ENCODE measurements around the gene TSPAN15.

Gene TSPAN15

GRCh38 chr10:69503001-69503895 lies 52.0 kb downstream of the TSPAN15 start:
- H3K36me3 Mint-ChIP-seq (ENCODE audit: insufficient read depth), result peaks cover 6% of the 10 kb centered on the region
- DNase-seq, result no peak
- H3K27me3 Mint-ChIP-seq, result peaks cover 6 to 13% of the 10 kb centered on the region in 2 donors
- H3K4me1 Mint-ChIP-seq (ENCODE audit: low read depth in 2 of 2), result peaks cover 7 to 14% of the 10 kb centered on the region in 2 donors
- no peaks in the 10 kb centered on the region for H3K9me3 Mint-ChIP-seq
- H3K4me3 Mint-ChIP-seq, result no peak overlapping the region
- H3K27ac Mint-ChIP-seq, result peak overlapping the region in 1 of 2 donors; percentile 90
- no peak for ATAC-seq (replicated peaks)

GRCh38 chr10:69503896-69504265 lies 52.6 kb downstream of the TSPAN15 start:
- no peak overlapping the region for H3K4me3 Mint-ChIP-seq
- H3K27me3 Mint-ChIP-seq, result peaks cover 0 to 9% of the 10 kb centered on the region in 2 donors
- H3K9me3 Mint-ChIP-seq, result no peaks in the 10 kb centered on the region
- peak overlapping the region in 1 of 2 donors; percentile 90 for H3K27ac Mint-ChIP-seq
- peaks cover 7 to 9% of the 10 kb centered on the region in 2 donors for H3K4me1 Mint-ChIP-seq (ENCODE audit: low read depth in 2 of 2)
- no peak for ATAC-seq (replicated peaks)
- peaks cover 6% of the 10 kb centered on the region for H3K36me3 Mint-ChIP-seq (ENCODE audit: insufficient read depth)
- no peak for DNase-seq

- Mint-ChIP-seq H3K27me3 (peaks cover 0 to 5% of the 10 kb centered on the region in 2 donors), H3K36me3 (ENCODE audit: insufficient read depth) (peaks cover 3% of the 10 kb centered on the region), H3K4me1 (ENCODE audit: low read depth in 2 of 2) (peaks cover 9 to 12% of the 10 kb centered on the region in 2 donors), H3K4me3 (no peak overlapping the region), H3K27ac (peak overlapping the region in 1 of 2 donors; percentile 90), H3K9me3 (no peaks in the 10 kb centered on the region)
- DNase-seq (no peak), ATAC-seq (replicated peaks) (no peak)
These were observed 53.4 kb downstream of the TSPAN15 start for GRCh38 chr10:69504576-69505250.

GRCh38 chr10:69505636-69506318 lies 54.5 kb downstream of the TSPAN15 start:
- Mint-ChIP-seq H3K4me3 (no peak overlapping the region), H3K36me3 (ENCODE audit: insufficient read depth) (peaks cover 3% of the 10 kb centered on the region), H3K4me1 (ENCODE audit: low read depth in 2 of 2) (peaks cover 9 to 12% of the 10 kb centered on the region in 2 donors), H3K27ac (peak overlapping the region in 1 of 2 donors; percentile 76), H3K9me3 (no peaks in the 10 kb centered on the region), H3K27me3 (peaks cover 0 to 4% of the 10 kb centered on the region in 2 donors)
- DNase-seq (no peak), ATAC-seq (replicated peaks) (no peak)

GRCh38 chr10:69506487-69506833 lies 55.2 kb downstream of the TSPAN15 start:
- Mint-ChIP-seq H3K27ac (peak overlapping the region in 1 of 2 donors; percentile 76), H3K36me3 (ENCODE audit: insufficient read depth) (peaks cover 3% of the 10 kb centered on the region), H3K9me3 (no peaks in the 10 kb centered on the region), H3K4me1 (ENCODE audit: low read depth in 2 of 2) (peaks cover 9 to 12% of the 10 kb centered on the region in 2 donors), H3K27me3 (peaks cover 0 to 11% of the 10 kb centered on the region in 2 donors), H3K4me3 (no peak overlapping the region)
- DNase-seq, result no peak
- no peak for ATAC-seq (replicated peaks)

- peak overlapping the region; percentile 65 to 74 for H3K4me3 Mint-ChIP-seq
- H3K4me1 Mint-ChIP-seq (ENCODE audit: low read depth in 2 of 2), result peaks cover 9 to 12% of the 10 kb centered on the region in 2 donors
- no peak for DNase-seq
- H3K27ac Mint-ChIP-seq, result peak overlapping the region in 1 of 2 donors; percentile 76
- peaks cover 3% of the 10 kb centered on the region for H3K36me3 Mint-ChIP-seq (ENCODE audit: insufficient read depth)
- H3K9me3 Mint-ChIP-seq, result no peaks in the 10 kb centered on the region
- H3K27me3 Mint-ChIP-seq, result peaks cover 0 to 17% of the 10 kb centered on the region in 2 donors
- peak; percentile 23 for ATAC-seq (replicated peaks)
These were observed 55.8 kb downstream of the TSPAN15 start for GRCh38 chr10:69506834-69507713.

GRCh38 chr10:69508738-69509340 lies 57.6 kb downstream of the TSPAN15 start:
- H3K9me3 Mint-ChIP-seq, result no peaks in the 10 kb centered on the region
- peaks cover 0 to 26% of the 10 kb centered on the region in 2 donors for H3K27me3 Mint-ChIP-seq
- H3K4me3 Mint-ChIP-seq, result no peak overlapping the region
- peaks cover 3% of the 10 kb centered on the region for H3K36me3 Mint-ChIP-seq (ENCODE audit: insufficient read depth)
- no peak overlapping the region for H3K27ac Mint-ChIP-seq
- H3K4me1 Mint-ChIP-seq (ENCODE audit: low read depth in 2 of 2), result peaks cover 9 to 12% of the 10 kb centered on the region in 2 donors
- DNase-seq (no peak), ATAC-seq (replicated peaks) (no peak)

GRCh38 chr10:69512901-69513300 lies 61.6 kb downstream of the TSPAN15 start:
- Mint-ChIP-seq H3K27ac (peak overlapping the region in 1 of 2 donors; percentile 53), H3K9me3 (no peaks in the 10 kb centered on the region), H3K4me3 (no peak overlapping the region), H3K4me1 (ENCODE audit: low read depth in 2 of 2) (peaks cover 6 to 10% of the 10 kb centered on the region in 2 donors), H3K27me3 (peaks cover 7 to 47% of the 10 kb centered on the region in 2 donors), H3K36me3 (ENCODE audit: insufficient read depth) (peaks cover 5% of the 10 kb centered on the region)
- DNase-seq (no peak), ATAC-seq (replicated peaks) (no peak)

- ATAC-seq (replicated peaks) (no peak), DNase-seq (no peak)
- H3K9me3 Mint-ChIP-seq, result no peaks in the 10 kb centered on the region
- H3K27me3 Mint-ChIP-seq, result peaks cover 7 to 51% of the 10 kb centered on the region in 2 donors
- H3K4me1 Mint-ChIP-seq (ENCODE audit: low read depth in 2 of 2), result peaks cover 5 to 9% of the 10 kb centered on the region in 2 donors
- peaks cover 5% of the 10 kb centered on the region for H3K36me3 Mint-ChIP-seq (ENCODE audit: insufficient read depth)
- H3K27ac Mint-ChIP-seq, result peak overlapping the region in 1 of 2 donors; percentile 53
- H3K4me3 Mint-ChIP-seq, result no peak overlapping the region
These were observed 62.4 kb downstream of the TSPAN15 start for GRCh38 chr10:69513617-69514016.

- H3K4me3 Mint-ChIP-seq, result no peak overlapping the region
- no peak overlapping the region for H3K27ac Mint-ChIP-seq
These were observed 64.5 kb downstream of the TSPAN15 start for GRCh38 chr10:69515699-69516259.

GRCh38 chr10:69516316-69516715 lies 65.1 kb downstream of the TSPAN15 start:
- no peak overlapping the region for H3K4me3 Mint-ChIP-seq
- ATAC-seq (replicated peaks) (peak; percentile 41), DNase-seq (peak in 1 of 3 experiments; percentile 17)
- H3K27me3 Mint-ChIP-seq, result peaks cover 7 to 42% of the 10 kb centered on the region in 2 donors
- H3K36me3 Mint-ChIP-seq (ENCODE audit: insufficient read depth), result peaks cover 5% of the 10 kb centered on the region
- no peaks in the 10 kb centered on the region for H3K9me3 Mint-ChIP-seq
- H3K4me1 Mint-ChIP-seq (ENCODE audit: low read depth in 2 of 2), result peaks cover 4 to 5% of the 10 kb centered on the region in 2 donors
- H3K27ac Mint-ChIP-seq, result no peak overlapping the region

More at GRCh38 chr10:69515699-69516259, 64.5 kb downstream of the TSPAN15 start:
- H3K27me3 Mint-ChIP-seq, result peaks cover 7 to 47% of the 10 kb centered on the region in 2 donors
- peak; percentile 70 to 74 (median 73) for DNase-seq
- peaks cover 5% of the 10 kb centered on the region for H3K36me3 Mint-ChIP-seq (ENCODE audit: insufficient read depth)
- no peaks in the 10 kb centered on the region for H3K9me3 Mint-ChIP-seq
- peaks cover 4 to 5% of the 10 kb centered on the region in 2 donors for H3K4me1 Mint-ChIP-seq (ENCODE audit: low read depth in 2 of 2)
- peak; percentile 92 for ATAC-seq (replicated peaks)

- H3K36me3 Mint-ChIP-seq (ENCODE audit: insufficient read depth), result peaks cover 5% of the 10 kb centered on the region
- H3K27ac Mint-ChIP-seq, result no peak overlapping the region
- H3K4me3 Mint-ChIP-seq, result no peak overlapping the region
- peaks cover 7 to 37% of the 10 kb centered on the region in 2 donors for H3K27me3 Mint-ChIP-seq
- H3K9me3 Mint-ChIP-seq, result no peaks in the 10 kb centered on the region
- no peak for DNase-seq
- peaks cover 4 to 5% of the 10 kb centered on the region in 2 donors for H3K4me1 Mint-ChIP-seq (ENCODE audit: low read depth in 2 of 2)
- no peak for ATAC-seq (replicated peaks)
These were observed 65.5 kb downstream of the TSPAN15 start for GRCh38 chr10:69516796-69517195.

Data from effector memory CD8-positive, alpha-beta T cell (primary cell).